HG02588 (cell line): ENCODE data around the gene RETREG1.

Source experiments
- ATAC-seq: cut with Tn5 transposase; IDR thresholded peaks from one replicate; pipeline ENCODE4 v1.9.1; 2021; ENCODE audit warnings: mild to moderate bottlenecking, moderate library complexity; ENCODE audit not compliant: unreplicated experiment

The RETREG1 gene

GRCh38 chr5:16586556-16586955 is 30.2 kb downstream of the RETREG1 start:
- no peak for ATAC-seq

GRCh38 chr5:16585041-16585667 is 31.6 kb downstream of the RETREG1 start:
- ATAC-seq, result peak; percentile 44

- no peak for ATAC-seq
Measured at GRCh38 chr5:16582081-16582480, 34.7 kb downstream of the RETREG1 start.

- no peak for ATAC-seq
Measured at GRCh38 chr5:16580382-16580781, 36.4 kb downstream of the RETREG1 start.

- ATAC-seq, result no peak
Measured at GRCh38 chr5:16579142-16579847, 37.5 kb downstream of the RETREG1 start.

- no peak for ATAC-seq
Measured at GRCh38 chr5:16578474-16578883, 38.3 kb downstream of the RETREG1 start.

- no peak for ATAC-seq
Measured at GRCh38 chr5:16577677-16578076, 39.1 kb downstream of the RETREG1 start.

- no peak for ATAC-seq
Measured at GRCh38 chr5:16574789-16575721, 41.7 kb downstream of the RETREG1 start.

GRCh38 chr5:16573401-16573800 is 43.4 kb downstream of the RETREG1 start:
- no peak for ATAC-seq

GRCh38 chr5:16572289-16573015 is 44.3 kb downstream of the RETREG1 start:
- no peak for ATAC-seq

GRCh38 chr5:16571016-16571415 is 45.8 kb downstream of the RETREG1 start:
- no peak for ATAC-seq

GRCh38 chr5:16570121-16570815 is 46.5 kb downstream of the RETREG1 start:
- no peak for ATAC-seq

- ATAC-seq, result no peak
Measured at GRCh38 chr5:16568875-16569580, 47.8 kb downstream of the RETREG1 start.

- no peak for ATAC-seq
Measured at GRCh38 chr5:16567365-16567764, 49.4 kb downstream of the RETREG1 start.

- ATAC-seq, result no peak
Measured at GRCh38 chr5:16565118-16565517, 51.7 kb downstream of the RETREG1 start.

- no peak for ATAC-seq
Measured at GRCh38 chr5:16564248-16564867, 52.4 kb downstream of the RETREG1 start.

- ATAC-seq, result no peak
Measured at GRCh38 chr5:16563686-16564085, 53.1 kb downstream of the RETREG1 start.

GRCh38 chr5:16561660-16562059 is 55.1 kb downstream of the RETREG1 start:
- ATAC-seq, result no peak

GRCh38 chr5:16559702-16560101 is 57.1 kb downstream of the RETREG1 start:
- no peak for ATAC-seq
